ELF-1 (cell line): Measurements from ENCODE around the gene COX5B.
A peak's percentile ranks its signal among the peaks of the same experiment; 100 is the strongest.
"Not testable (repeated sequence)": the region's sequence is repeated elsewhere in the genome, so short reads cannot be mapped to it uniquely, and the experiment has no call there.

ENCODE experiments used
- DNase-seq: peaks from one replicate; pipeline ENCODE4 v3.0.0-alpha.2; 2016; ENCODE audit warnings: low read depth, low spot score

The COX5B gene

GRCh38 chr2:97673182-97673914, 27.5 kb downstream of the COX5B start:
- DNase-seq, result no peak

DNA sequence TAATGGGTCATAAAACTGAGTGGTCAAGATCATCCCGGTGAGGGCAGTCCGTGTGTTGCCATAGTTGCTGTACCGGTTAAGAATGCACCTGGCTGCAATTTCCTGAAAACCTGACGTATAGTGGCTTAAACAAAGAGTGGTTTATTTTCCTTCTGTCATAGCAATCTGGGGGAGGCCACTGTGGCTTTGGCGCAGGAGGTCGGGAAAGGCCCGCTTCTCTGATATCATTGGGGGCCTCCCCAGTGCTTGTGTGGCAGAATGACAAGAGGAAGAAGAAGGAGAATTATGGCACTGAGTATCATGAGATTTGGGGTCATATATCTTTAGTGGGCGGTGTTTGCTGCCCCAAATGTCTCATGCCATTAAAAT, 28.0 kb downstream of the COX5B start:
- DNase-seq, result no peak

- DNase-seq, result peak; percentile 51
Measured at GRCh38 chr2:97675430-97676113, 29.7 kb downstream of the COX5B start.

GRCh38 chr2:97676620-97677019, 30.8 kb downstream of the COX5B start:
- DNase-seq, result no peak

GRCh38 chr2:97677480-97677879, 31.6 kb downstream of the COX5B start:
- no peak for DNase-seq

GRCh38 chr2:97678298-97678697, 32.4 kb downstream of the COX5B start:
- no peak for DNase-seq

DNA sequence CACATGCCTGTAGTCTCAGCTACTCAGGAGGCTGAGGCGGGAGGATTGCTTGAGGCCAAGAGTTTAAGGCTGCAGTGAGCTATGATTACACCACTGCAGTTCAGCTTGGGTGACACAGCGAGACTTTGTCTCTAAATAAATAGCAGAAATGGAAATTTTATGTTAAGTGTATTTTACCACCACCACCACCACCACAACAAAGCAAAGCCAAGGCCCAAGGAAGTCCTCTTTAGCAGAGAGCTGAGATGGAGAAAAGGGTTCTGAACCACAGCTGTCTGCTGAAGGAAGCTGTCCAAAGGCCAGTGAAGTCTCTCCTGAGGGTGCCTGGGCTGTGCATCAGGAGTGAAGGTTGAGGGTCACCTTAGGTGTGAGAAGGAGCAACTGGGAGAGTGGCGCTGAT, 41.4 kb downstream of the COX5B start:
- not testable (repeated sequence) for DNase-seq

- no peak for DNase-seq
Measured at GRCh38 chr2:97688062-97688827, 42.4 kb downstream of the COX5B start.

GRCh38 chr2:97691166-97691565, 45.3 kb downstream of the COX5B start:
- DNase-seq, result peak; percentile 87

- no peak for DNase-seq
Measured at GRCh38 chr2:97693476-97693875, 47.6 kb downstream of the COX5B start.

DNA sequence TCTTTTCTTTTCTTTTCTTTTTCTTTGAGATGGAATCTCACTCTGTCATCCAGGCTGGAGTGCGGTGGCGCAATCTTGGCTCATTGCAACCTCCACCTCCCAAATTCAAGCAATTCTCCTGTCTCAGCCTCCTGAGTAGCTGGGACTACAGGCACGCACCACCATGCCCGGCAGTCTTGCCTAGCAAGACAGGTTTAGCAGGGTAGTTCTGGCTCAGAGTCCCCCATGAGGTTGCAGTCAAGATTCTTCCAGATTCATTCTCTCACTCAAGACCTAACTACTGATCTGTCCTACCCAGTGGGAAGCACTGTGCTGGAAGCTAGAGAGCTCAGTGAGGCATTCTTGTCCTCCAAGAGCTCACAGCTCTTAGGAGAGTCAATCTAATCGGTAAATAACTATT, 49.9 kb downstream of the COX5B start:
- peak; percentile 41 for DNase-seq

DNA sequence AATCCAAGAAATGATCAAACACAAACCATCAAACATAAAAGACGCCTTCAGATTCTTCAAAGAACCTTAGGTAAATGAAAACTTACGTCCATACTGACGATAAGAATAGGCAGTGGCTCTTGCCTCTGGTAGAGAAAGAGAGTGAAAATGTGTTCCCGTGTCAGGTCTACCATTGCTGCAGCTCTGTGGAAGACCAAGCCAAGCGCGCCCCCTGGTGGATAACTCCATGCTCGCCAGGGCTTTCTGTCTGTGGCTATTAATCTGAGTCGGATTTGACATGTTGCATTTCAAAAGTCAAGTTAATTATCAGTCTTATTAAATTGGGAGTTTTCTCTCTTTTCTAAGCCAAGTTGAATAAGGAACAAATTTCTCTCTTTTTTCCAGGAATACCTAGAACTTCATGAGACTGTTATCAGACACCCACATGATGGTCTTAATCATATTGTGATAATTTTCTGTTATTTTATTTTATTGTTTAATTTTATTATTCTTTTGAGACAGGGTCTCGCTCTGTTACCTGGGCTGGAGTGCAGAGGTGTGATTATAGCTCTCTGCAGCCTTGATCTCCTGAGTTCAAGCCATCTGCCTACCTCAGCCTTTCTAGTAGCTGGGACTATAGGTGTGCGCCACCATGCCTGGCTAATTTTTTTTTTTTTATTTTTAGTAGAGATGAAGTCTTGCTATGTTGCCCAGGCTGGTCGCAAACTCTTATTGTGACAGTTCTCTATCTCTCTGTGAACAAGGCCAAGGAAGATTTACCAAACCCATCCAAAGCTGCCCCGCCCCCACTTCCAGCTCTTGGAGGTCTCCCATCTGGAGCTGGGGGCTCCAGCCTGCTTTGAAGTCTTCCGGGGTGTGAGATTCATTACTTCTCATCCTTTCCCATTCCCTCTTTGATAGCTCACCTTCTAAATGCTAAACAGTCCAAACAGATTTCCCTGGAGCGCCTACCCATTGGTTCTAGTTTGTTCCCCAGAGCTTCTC, 51.7 kb downstream of the COX5B start:
- peak; percentile 87 for DNase-seq
